HG03108 (cell line): ENCODE data around the gene AADACL3.

Experiments
- ATAC-seq: cut with Tn5 transposase; IDR thresholded peaks from one replicate; pipeline ENCODE4 v1.9.1; 2021; ENCODE audit warnings: moderate library complexity; ENCODE audit not compliant: unreplicated experiment

Gene AADACL3

GRCh38 chr1:12764016-12764415 lies 48.1 kb downstream of the AADACL3 start:
- ATAC-seq: no peak

- no peak for ATAC-seq
Measured at GRCh38 chr1:12769031-12769430, 53.1 kb downstream of the AADACL3 start.

GRCh38 chr1:12769976-12770505 lies 54.1 kb downstream of the AADACL3 start:
- ATAC-seq: no peak

GRCh38 chr1:12770620-12771019 lies 54.7 kb downstream of the AADACL3 start:
- no peak for ATAC-seq

- ATAC-seq: no peak
Measured at GRCh38 chr1:12771186-12771585, 55.3 kb downstream of the AADACL3 start.

- ATAC-seq: no peak
Measured at GRCh38 chr1:12772520-12772919, 56.6 kb downstream of the AADACL3 start.

GRCh38 chr1:12773438-12773837 lies 57.5 kb downstream of the AADACL3 start, which contains the start of gene PRAMEF12:
PRAMEF12 (plus strand) TSS chr1:12773738; CDS start chr1:12774868, 1,130 bp downstream.
- no peak for ATAC-seq

GRCh38 chr1:12774801-12775345 lies 59.0 kb downstream of the AADACL3 start:
- ATAC-seq: no peak

GRCh38 chr1:12775443-12775842 lies 59.5 kb downstream of the AADACL3 start:
- ATAC-seq: no peak

GRCh38 chr1:12776801-12777557 lies 61.1 kb downstream of the AADACL3 start:
- ATAC-seq: no peak
